Endothelial cell of hepatic sinusoid (primary cell): ENCODE measurements around the gene RNF8.
"Not testable (repeated sequence)": the region's sequence is repeated elsewhere in the genome, so short reads cannot be mapped to it uniquely, and the experiment has no call there.

ENCODE experiments used
- in situ Hi-C: cut with HindIII; loops from 2 replicates; pipeline ENCODE4 v1.10.0; 2017; ENCODE audit warnings: low sequenced_read_pairs

Gene RNF8

DNA sequence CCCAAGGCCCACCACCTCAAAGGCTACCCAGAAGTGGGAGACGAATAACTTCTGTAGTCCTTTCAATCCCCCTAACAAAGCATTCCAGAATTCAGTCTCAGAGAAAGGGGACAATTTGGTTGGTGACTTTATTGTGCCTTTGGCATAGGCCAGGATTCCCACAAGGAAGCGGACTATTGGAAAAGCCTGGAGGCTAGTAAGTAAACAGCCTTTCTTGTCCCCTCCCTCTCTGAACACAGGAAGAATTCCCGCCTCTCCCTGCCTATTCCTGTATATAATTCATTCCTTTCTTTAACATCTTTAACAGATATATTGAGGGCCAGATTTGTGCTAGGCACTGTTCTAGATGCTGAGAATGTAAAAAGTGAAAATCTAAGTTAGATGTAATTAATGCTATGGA, 36.1 kb downstream of the RNF8 start:
- in situ Hi-C loops: no loop called here

DNA sequence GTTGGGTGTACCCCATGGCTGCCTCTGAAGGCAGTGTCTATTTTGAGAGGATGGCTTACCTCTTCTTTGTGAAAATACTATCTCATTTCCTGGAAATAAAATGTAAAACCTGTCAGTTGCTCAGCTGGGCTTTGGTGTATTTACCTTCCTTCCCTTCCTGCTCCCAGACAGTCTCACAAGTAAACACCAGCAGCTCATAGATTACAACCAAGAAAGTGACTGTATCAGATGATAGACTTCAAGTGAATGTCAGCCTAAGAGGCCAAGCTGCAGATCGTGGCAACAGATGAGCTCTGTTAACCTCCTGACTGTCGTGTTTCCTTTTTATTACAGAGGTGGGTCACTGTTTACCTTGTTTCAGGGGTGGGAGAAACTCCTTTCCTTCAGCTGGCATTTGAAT, 37.3 kb downstream of the RNF8 start:
- in situ Hi-C loops: no loop called here

DNA sequence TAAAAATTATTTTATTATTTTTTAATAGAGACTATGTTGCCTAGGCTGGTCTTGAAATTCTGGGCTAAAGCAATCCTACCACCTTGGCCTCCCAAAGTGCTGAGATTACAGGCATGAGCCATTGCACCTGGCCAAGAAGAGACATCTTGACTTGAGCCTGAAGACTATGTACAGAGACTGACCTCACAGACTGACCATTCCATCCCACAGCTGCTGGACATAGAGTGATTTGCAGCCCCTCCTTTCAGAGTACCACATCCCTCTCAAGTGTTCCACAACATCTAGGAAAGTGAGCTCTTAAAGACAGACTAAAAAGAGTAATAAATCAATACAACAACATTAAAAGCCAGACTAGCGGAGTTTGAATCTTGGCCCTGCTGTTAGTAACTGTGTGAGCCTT, 39.0 kb downstream of the RNF8 start:
- in situ Hi-C loops: no loop called here

DNA sequence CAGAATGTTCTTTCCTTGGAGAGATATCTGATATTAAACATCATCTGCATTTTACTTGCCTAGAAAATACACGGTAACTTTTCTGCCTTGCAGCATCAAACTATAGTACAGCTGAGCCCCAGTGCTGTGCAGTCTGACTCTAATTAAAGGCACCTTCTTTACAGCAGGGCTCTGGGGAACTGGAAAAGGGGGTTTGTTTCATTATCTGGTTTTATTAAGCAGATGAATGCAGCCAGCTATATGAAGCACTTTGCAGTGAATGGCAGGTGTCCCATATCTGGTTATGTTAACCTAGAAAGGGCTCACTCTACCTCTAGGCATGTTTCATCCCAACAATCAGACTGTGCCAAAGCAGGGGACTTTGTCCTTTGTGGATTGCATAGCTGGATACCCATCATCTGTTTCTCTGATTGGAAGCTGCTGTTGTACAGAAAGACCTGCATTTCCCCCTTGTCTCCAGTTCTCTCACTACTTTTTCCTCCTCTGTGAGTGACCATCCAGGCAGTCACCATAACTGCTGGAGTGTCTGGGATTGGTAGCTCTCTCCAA, 39.7 kb downstream of the RNF8 start:
- in situ Hi-C loops: no loop called here

DNA sequence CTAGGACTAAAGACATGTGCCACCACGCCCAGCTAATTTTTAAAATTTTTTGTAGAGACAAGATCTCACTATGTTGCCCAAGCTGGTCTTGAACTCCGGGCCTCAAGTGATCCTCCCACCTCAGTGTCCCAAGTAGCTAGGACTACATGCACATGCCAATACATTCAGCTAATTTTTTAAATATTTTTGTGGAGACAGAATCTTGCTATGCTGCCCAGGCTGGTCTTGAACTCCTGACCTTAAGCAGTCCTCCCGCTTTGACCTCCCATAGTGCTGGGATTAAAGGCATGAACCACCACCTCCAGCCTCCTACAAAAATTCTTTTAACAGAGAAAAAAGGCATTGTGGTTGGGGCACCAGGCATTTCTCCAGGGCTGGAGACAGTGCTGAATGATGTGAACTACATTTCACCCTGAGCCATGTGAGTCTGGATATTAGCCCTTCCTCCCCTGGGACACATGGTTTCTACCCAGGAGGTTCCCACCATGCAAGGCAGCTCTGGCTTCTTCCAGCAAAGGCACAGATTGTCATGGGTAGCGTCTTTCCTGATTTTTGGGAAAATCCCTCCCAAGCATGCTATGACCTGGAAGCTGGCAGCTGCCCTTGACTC, 42.9 kb downstream of the RNF8 start:
- in situ Hi-C loops: no loop called here

DNA sequence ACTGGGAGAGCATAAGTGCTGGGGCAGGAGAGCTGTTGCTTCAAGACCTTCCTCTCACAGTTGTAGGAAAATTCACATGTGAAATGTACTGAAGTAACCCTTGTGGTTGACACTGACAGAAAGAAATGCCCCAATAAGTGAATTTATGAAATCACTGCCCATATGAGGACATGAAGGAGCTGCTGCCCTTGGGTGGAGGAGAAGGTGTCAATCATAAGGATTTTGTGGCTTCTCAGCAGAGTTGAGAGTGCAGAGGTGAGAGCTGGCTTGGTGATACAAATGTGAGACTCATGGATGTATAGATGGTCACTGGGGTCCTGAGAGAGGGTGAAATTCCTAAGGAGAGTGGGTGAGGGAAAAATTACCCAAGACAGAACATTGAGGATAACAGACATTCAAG, 45.3 kb downstream of the RNF8 start:
- in situ Hi-C loops: no loop called here

DNA sequence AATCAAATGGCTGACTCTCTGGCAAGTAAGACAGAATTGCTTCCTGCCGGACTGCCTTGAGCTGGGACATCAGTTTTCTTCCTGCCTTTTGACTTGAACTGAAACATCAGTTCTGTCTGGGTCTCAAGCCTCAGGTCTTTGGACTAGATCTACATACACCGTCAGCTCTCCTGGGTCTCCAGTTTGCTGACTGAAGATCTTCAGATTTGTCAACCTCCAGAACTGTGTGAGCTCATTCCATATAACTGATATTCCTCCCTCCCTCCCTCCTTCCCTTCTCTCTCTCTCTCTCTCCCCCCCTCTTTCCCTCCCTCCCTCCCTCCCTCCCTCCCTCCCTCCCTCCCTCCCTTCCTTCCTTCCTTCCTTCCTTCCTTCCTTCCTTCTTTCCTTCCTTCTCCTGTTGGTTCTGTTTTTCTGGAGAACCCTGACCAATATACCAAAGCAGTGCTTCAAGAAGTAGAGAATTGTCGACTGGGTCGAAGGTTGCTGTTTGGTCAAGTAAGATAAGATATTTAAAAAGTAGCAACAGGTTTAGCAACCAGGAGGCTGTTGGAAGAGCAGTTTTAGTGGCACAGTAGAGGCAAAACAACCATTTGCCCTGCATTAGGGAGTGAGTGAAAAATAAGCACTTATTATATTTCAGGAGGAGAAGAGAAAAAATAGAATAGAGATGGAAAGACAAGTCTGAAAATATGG, 46.2 kb downstream of the RNF8 start:
- in situ Hi-C loops: no loop called here

DNA sequence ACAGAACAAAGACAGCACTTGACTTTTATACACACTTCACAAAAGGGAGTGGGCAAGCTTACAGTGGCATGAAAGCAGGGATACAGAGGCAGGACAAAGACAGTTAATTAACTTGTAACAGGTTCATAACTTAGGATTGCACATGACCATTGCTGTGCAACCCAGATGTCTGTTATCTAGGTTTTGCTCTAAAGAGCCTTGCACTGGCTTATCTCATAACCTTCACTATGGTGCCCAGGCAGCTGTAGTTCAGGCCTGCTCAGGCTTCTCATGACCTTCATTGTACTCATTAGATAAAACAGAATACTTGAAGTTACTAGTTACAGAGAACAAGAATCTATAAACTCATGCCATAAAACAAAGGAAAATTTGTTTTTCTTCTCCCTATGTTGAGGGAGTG, 47.9 kb downstream of the RNF8 start:
- in situ Hi-C loops: not testable (repeated sequence)

DNA sequence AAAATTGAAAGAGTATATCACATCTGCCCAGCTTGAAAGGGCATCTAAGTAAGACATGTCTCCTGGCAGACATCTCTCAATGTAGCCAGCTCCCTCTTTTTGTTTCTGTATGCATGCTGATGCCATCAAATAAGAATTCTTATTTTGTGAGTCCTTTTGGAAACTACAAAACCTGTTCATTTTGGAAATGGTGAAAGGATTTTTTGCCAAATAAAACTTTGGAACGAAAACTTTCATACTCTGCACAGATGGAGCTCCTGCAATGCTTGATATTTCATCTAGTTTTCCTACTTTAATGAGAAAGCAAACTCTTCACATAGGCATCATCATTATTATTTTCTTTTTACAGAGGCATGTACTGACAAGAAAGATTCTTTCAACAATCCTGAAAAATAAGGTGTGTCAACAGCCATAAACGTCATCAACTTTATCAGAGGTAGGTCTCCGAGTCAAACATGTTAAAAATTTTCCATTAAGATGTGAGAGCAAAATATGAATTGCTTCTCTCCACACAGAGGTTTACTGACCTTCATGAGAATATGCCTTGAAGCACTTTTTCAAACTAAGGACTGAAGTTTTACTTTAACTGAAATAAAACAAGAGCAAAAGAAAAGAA, 53.1 kb downstream of the RNF8 start:
- in situ Hi-C loops: no loop called here

DNA sequence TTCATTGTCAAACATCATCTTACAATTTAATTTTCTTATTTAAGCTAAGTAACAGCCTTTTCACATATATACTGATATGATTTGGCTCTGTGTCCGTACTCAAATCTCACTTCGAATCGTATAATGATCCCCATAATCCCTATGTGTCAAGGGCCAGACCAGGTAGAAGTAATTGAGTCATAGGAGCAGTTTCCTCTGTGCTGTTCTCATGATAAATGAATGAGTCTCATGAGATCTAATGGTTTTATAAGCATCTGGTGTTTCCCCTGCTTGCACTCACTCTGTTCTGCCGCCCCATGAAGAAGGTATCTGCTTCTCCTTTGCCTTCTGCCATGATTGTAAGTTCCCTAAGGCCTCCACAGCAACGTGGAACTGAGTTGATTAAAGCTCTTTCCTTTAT, 54.2 kb downstream of the RNF8 start:
- in situ Hi-C loops: no loop called here

DNA sequence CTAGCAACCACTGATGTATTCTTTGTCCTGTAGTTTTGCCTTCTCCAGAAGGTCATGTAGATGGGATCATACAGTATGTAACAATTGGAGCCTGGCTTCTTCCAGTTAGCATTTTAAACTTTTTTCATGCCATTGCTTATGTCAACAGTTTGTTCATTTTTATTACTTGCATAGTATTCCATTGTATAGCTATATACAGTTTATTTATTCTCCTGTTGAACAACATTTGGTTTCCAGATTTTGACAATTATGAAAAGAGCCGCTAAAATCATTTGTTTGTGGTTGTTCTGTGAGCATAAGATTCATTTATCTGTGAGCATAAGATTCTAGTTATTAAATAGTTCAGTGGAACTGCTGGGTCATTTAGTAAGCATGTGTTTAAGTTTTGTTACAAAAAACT, 55.7 kb downstream of the RNF8 start:
- in situ Hi-C loops: no loop called here

DNA sequence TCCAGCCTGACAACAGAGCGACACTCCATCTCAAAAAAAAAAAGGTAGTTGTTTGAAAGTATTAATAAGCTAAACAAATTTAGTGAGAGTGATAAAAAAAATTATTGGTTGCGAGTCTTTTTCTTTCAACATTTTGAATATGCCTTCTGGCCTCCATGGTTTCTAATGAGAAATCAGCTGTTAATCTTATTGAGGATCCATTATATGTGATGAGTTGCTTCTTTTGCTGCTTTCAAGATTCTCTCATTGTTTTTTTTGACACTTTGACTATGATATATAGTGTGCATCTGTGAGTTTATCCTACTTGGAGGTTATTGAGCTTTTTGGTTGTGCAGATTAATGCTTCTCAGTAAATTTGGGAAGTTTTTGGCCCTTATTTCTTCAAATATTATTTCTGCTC, 63.6 kb downstream of the RNF8 start:
- in situ Hi-C loops: no loop called here

DNA sequence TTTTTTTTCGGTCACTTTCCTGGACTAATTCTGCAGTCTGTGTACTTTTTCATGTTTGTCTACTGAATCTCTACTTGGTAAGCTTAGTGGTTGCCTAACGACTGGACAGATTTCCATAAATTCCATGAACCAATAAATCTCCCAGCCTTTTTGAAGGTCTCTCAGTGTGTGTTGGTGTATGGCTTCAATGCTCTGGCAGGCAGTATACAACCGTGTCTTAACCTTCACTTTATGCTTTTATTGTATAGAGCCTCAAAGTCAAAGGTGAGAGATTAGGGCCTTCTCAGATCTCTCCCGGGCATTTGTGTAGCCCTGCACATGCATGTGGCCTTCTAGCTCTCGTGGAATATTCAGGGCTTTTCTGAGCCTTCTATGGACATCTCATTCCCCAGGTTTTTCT, 64.9 kb downstream of the RNF8 start:
- in situ Hi-C loops: no loop called here

DNA sequence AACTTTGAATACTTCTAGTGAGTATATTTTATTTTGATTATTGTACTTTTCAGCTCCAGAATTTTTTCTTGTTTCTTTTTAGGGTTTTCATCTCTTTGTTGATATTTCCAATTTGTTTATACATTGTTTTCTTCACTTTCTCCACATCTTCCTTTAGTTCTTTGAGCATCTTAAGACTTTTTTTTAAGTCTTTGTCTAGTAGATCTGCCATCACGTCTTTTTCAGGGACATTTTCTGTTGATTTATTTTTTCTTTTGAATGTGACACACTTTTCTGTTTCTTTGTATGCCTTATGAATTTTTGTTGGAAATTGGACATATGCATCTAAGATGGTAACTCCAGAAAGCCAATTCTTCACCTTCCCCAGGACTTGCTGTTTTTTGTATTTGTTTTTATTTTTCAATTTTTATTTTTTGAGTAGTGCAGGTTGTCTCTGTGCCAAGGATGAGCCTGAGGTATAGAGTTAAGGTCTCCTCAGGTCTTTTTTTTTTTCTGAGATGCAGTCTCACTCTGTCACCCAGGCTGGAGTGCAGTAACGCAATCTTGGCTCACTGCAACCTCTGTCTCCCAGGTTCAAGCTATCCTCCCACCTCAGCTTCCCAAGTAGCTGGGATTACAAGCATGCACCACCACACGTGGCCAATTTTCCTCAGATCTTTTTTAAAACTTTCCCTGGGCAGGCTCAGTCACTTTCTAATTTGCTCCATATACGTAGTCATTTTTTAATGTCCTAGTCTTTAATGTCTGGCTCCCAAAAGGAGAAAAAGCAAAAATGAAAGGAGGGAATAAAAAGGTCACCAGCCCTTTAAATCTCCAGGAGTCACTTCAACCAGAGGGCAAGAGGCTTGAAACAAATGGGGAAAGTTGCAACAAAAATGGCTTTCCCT, 72.5 kb downstream of the RNF8 start:
- in situ Hi-C loops: no loop called here

DNA sequence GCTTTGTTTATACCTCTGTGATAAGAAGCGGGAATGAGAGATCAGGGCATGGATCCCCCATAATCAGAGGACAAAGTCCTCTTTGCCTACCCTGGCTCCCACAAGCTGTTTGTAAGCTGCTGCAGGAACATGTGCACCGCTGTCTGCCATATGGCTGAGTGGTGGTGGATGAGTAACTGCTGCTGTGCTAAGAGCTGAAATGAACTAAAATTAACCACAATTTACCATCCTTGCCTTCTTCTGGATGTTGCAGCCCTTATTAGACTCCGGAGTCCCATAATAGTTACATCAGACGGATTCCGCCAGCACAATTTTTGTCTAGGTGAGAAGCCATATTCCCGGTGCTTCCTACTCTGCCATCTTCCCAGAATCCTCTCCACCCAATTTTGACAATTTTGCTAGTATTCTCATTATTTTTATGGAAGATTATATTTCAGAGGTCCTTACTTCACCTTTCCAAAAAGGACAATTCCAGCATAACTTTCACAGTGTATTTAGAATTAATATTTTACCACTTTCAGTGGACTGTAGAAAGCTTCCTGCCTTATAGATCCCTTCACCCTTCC, 73.2 kb downstream of the RNF8 start:
- in situ Hi-C loops: no loop called here

DNA sequence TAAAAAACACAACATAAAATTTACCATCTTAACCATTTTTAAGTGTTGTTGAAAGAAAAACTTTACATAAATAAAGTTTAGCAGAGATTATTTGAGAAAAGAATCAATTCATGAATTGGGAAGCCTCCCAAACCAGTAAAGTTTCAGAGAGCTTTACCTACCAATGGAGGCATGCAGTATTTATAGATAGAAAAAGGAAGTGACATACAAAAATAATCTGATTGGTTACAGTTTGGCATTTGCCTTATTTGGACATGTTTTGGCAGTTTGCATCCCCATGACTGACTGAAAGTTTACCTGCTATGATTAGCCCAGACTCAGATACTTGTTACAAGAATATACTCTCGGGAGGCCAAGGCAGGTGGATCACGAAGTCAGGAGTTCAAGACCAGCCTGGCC, 75.6 kb downstream of the RNF8 start:
- in situ Hi-C loops: no loop called here

DNA sequence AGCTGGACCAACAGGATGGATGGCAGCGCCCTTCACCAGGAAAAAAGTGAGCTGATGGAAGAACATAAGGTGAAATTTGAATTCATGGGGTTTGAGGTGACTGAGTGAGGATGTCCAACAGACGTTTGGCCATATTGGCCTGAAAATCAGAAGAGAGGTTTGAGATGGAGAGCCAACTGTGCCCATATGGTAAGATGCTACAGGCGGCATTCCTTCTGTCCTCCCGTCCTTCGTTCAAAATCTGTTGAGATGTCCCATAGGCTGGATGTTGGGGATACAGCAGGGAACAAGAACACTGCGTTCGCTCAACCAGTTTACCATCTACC, 78.8 kb downstream of the RNF8 start:
- in situ Hi-C loops: no loop called here

DNA sequence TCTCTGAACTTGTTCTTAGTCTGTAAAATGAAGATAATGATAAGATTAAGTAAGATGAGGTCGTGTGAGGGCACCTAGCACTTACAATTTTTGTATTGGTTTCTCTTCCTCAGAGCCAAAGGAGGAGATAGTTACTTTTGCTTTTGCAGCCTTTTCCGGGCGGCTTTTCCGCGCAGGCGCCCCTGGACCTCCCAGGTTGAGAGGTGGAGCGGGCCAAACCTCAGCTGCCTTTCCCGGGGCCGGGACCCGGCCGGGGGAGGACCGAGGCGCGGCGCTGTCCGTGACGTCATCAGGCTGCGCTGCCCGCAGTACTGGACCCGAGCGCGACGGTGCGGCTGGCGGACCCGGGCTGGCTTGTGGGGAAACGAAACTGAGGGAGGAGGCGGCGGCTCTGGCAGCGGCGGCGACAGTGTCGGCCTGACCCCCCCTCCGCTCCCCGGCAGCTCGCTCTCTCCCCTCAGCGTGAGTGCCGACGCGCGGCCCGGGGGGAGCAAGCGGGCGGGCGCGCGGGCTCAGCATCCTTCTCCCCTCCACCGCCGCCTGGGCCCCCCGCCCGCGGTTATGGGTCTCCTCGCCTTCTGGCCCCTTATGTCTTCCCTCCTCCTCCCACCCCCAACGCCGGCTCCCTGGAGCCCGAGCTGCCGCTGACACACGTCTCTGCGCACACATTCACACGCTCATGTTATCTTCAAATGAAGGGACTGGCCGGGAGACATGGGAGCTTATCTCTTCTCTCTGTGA, 79.3 kb downstream of the RNF8 start, which contains the start of gene CMTR1:
Gene CMTR1, plus strand, starts transcription at position 306 of the 741 bp plus-strand sequence. CDS start 2,409 bp downstream, outside the sequence.
- in situ Hi-C loops: no loop called here

DNA sequence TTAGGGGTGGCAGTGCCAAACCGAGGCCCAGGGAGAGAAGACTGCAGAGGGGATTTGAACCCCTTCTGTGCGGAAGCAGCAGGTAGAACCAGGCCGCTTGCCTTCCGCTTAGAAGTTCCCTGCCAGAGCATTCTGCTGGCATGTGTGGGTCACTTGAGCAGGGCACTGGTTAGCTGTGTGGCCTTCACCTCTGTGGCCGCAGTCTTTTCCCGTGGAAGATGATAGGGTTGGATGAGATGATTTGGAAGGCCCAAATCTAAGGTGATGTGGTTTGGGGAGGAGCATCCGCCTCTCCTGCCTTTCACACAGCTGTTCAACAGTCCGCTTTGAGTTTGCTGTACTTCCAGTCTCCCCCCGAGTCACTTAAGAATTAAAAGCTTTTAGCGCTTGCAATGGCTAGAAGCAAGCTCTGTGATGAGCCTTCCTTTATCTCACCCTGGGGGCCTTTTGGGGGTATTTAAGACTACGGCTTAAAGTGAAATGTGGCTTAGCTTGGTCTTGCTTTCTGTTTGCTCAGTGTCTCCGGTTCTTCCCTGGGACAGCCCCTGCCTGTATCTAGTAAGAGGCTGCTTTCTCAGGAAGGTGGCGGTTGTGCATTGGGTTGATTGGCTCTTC, 80.0 kb downstream of the RNF8 start:
- in situ Hi-C loops: no loop called here

DNA sequence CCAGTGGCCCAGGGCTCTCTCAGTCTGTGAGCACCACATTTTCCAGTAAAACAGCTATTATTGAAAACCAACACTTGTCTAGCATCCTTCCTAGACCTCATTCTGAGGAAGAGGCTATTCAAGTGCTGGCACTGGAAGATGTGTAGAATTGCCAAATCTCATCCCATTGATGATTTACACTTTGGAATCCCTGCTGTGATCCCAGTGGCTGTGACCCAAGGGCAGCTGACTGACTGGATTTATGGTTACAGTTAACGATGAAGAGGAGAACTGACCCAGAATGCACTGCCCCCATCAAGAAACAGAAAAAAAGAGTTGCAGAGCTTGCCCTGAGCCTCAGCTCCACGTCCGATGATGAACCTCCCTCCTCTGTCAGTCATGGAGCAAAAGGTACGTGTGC, 81.6 kb downstream of the RNF8 start:
- in situ Hi-C loops: no loop called here
